CD8-positive, alpha-beta memory T cell (primary cell): ENCODE results near the gene CIAO3. TPM values are rescaled to one million over a fixed set of nuclear protein-coding genes. Genes with fewer than 3 reads are reported as not detected.

Experiments used
- CTCF ChIA-PET: fragments of 350-600 bp; sonication (Branson Sonifier 250); formaldehyde crosslinking; loops from one replicate; lab custom pipeline; 2021; ENCODE audit warnings: antibody characterized with exemption; lab: Charles Lee
- POLR2A ChIA-PET: fragments of 350-600 bp; sonication (Branson Sonifier 250); formaldehyde crosslinking; loops from one replicate; lab custom pipeline; 2021; ENCODE audit warnings: antibody characterized with exemption; lab: Charles Lee
- DNase-seq, 5 donors: peaks; one replicate each; pipeline versions ENCODE4 v3.0.0 to v3.0.0-alpha.2; 2020 to 2022; ENCODE audit warnings: mixed read lengths in 1 of 5
- H3K27ac ChIP-seq: one replicate; pipeline ENCODE4 v1.7.0; 2013; ENCODE audit warnings: low read depth, mild to moderate bottlenecking, low read length, moderate library complexity
- H3K27me3 ChIP-seq: 2 replicates; pipeline ENCODE4 v1.7.0; 2013; ENCODE audit warnings: low read length, mild to moderate bottlenecking; ENCODE audit not compliant: insufficient read depth, poor library complexity, severe bottlenecking
- H3K36me3 ChIP-seq: 2 replicates; pipeline ENCODE4 v1.7.0; 2013; ENCODE audit warnings: mild to moderate bottlenecking, low read length, moderate library complexity; ENCODE audit not compliant: insufficient read depth
- H3K4me1 ChIP-seq: 2 replicates; pipeline ENCODE4 v1.7.0; 2013; ENCODE audit warnings: mild to moderate bottlenecking, low read length, moderate library complexity; ENCODE audit not compliant: insufficient read depth
- H3K4me3 ChIP-seq: 2 replicates; pipeline ENCODE4 v1.7.0; 2013; ENCODE audit warnings: mild to moderate bottlenecking, low read length
- H3K9me3 ChIP-seq: 2 replicates; pipeline ENCODE4 v1.7.0; 2013; ENCODE audit warnings: mild to moderate bottlenecking, low read length
- H3K27ac Mint-ChIP-seq, 8 donors: one replicate each; pipeline ENCODE4 v1.8.0; 2020 to 2021; ENCODE audit warnings: mixed read lengths in 8 of 8, mild to moderate bottlenecking in 6 of 8, inconsistent platforms in 3 of 8, moderate library complexity in 3 of 8
- H3K27me3 Mint-ChIP-seq, 2 donors: one replicate each; pipeline ENCODE4 v1.8.0; 2020 to 2021; ENCODE audit warnings: mixed read lengths in 2 of 2, mild to moderate bottlenecking in 1 of 2, moderate library complexity in 1 of 2
- H3K36me3 Mint-ChIP-seq, 3 donors: one replicate each; pipeline ENCODE4 v1.8.0; 2020 to 2021; ENCODE audit warnings: mixed read lengths in 3 of 3, inconsistent platforms in 1 of 3, mild to moderate bottlenecking in 1 of 3
- H3K4me1 Mint-ChIP-seq, 3 donors: one replicate each; pipeline ENCODE4 v1.8.0; 2020 to 2021; ENCODE audit warnings: mixed read lengths in 3 of 3, inconsistent platforms in 1 of 3, mild to moderate bottlenecking in 1 of 3
- H3K4me3 Mint-ChIP-seq, 7 donors: one replicate each; pipeline ENCODE4 v1.8.0; 2020 to 2021; ENCODE audit warnings: mixed read lengths in 7 of 7, mild to moderate bottlenecking in 6 of 7, moderate library complexity in 4 of 7, inconsistent platforms in 2 of 7
- H3K9me3 Mint-ChIP-seq, 5 donors: one replicate each; pipeline ENCODE4 v1.8.0; 2020 to 2022; ENCODE audit warnings: mixed read lengths in 5 of 5, mild to moderate bottlenecking in 3 of 5, moderate library complexity in 2 of 5, inconsistent platforms in 1 of 5
- polyA plus RNA-seq: library from polyadenylated mRNA; unstranded; fragments of 300-500 nt; fragmentation: Illumina TruSeq; gene quantifications from one replicate; pipeline ENCODE4 v1.2.3, GENCODE V29; 2021
- total RNA-seq, 2 experiments: library from RNA; stranded (reverse); gene quantifications; one replicate each; pipeline ENCODE4 v1.2.3, GENCODE V29; 2021

CIAO3 gene
- total and polyA plus RNA-seq, 3 experiments from 2014 or later = 23.1 to 37.9 (median 34.8) TPM

DNA sequence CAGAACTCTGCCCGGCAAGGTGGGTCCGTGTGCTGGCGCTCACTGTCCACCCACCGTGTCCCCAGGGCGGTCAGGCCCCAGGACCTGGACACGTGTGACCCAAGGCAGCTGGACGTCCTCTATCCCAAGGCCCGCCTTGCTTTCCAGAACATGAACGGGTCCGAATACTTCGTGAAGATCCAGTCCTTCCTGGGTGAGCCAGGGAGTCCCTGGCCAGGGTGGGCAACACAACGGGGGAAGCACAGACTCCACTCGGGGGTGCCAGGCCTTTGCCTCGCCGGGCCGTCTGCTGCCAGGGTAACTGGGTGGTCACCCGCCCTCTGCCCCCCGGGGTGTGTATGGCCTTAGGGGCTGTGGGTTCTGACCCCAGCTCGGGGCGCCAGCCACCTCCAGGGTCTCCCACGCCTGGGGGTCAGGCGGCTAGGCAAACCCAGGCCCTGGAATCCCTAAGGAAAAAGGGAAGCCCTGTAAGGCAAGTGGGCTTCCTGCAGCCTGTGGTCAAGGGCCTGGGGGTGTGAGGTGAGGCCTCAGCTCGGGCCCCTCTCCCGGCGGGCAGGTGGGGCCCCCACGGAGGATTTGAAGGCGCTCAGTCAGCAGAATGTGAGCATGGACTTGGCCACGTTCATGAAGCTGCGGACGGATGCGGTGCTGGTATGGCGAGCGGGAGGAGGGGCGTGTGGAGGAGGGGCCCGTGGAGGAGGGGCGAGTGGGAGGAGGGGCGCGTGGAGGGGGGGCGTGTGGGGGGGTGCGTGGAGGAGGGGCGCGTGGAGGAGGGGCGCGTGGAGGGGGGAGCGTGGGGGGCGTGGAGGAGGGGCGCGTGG is 26.2 kb upstream of the CIAO3 start:
- no peak overlapping the region for H3K4me3 Mint-ChIP-seq
- ChIA-PET POLR2A (no interaction called here), CTCF (no interaction called here)
- Histone ChIP-seq H3K27me3 (no peaks in the 10 kb centered on the region), H3K4me1 (no peaks in the 10 kb centered on the region), H3K4me3 (no peak overlapping the region), H3K36me3 (no peaks in the 10 kb centered on the region), H3K27ac (no peak overlapping the region), H3K9me3 (no peaks in the 10 kb centered on the region)
- H3K27ac Mint-ChIP-seq = no peak overlapping the region
- no peaks in the 10 kb centered on the region for H3K4me1 Mint-ChIP-seq
- no peak for DNase-seq
- H3K27me3 Mint-ChIP-seq = no peaks in the 10 kb centered on the region
- H3K36me3 Mint-ChIP-seq = no peaks in the 10 kb centered on the region
- H3K9me3 Mint-ChIP-seq = no peaks in the 10 kb centered on the region

DNA sequence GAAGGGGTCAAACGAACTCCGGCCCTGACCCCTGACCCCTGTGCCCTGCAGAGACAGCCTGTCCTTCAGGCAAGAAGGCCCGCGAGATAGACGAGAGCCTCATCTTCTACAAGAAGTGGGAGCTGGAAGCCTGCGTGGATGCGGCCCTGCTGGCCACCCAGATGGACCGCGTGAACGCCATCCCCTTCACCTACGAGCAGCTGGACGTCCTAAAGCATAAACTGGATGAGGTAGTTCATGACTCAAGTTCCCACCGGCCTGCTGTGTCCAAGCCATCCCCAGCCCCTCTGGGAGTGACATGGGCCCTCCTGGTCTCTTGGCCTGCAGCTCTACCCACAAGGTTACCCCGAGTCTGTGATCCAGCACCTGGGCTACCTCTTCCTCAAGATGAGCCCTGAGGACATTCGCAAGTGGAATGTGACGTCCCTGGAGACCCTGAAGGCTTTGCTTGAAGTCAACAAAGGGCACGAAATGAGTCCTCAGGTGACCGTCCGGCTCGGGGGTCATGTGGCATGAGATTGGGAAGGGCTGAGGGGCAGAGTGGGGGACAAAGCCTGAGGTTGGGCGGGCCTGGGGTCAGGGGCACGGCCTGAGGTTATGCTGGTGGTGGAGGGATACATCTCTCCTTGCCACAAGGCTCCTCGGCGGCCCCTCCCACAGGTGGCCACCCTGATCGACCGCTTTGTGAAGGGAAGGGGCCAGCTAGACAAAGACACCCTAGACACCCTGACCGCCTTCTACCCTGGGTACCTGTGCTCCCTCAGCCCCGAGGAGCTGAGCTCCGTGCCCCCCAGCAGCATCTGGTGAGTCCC is 25.4 kb upstream of the CIAO3 start:
- no peaks in the 10 kb centered on the region for H3K36me3 Mint-ChIP-seq
- CTCF ChIA-PET = no interaction called here
- no peak for DNase-seq

GRCh38 chr16:765488-765865 is 24.7 kb upstream of the CIAO3 start:
- no peaks in the 10 kb centered on the region for H3K27me3 Mint-ChIP-seq
- Histone ChIP-seq H3K36me3 (no peaks in the 10 kb centered on the region), H3K4me1 (no peaks in the 10 kb centered on the region), H3K27ac (no peak overlapping the region), H3K4me3 (no peak overlapping the region), H3K9me3 (no peaks in the 10 kb centered on the region), H3K27me3 (no peaks in the 10 kb centered on the region)
- no peak for DNase-seq
- POLR2A ChIA-PET = no interaction called here
- H3K36me3 Mint-ChIP-seq = no peaks in the 10 kb centered on the region
- H3K4me1 Mint-ChIP-seq = no peaks in the 10 kb centered on the region
- no peaks in the 10 kb centered on the region for H3K9me3 Mint-ChIP-seq
- CTCF ChIA-PET = no interaction called here
- no peak overlapping the region for H3K27ac Mint-ChIP-seq
- H3K4me3 Mint-ChIP-seq = no peak overlapping the region

More for the DNA sequence above, 25.4 kb upstream of the CIAO3 start:
- Mint-ChIP-seq H3K27ac (no peak overlapping the region), H3K27me3 (no peaks in the 10 kb centered on the region), H3K4me3 (no peak overlapping the region), H3K9me3 (no peaks in the 10 kb centered on the region), H3K4me1 (no peaks in the 10 kb centered on the region)
- no peak overlapping the region for H3K4me3 ChIP-seq
- no peaks in the 10 kb centered on the region for H3K36me3 ChIP-seq
- POLR2A ChIA-PET = no interaction called here
- no peaks in the 10 kb centered on the region for H3K9me3 ChIP-seq
- H3K27me3 ChIP-seq = no peaks in the 10 kb centered on the region
- no peak overlapping the region for H3K27ac ChIP-seq
- no peaks in the 10 kb centered on the region for H3K4me1 ChIP-seq

DNA sequence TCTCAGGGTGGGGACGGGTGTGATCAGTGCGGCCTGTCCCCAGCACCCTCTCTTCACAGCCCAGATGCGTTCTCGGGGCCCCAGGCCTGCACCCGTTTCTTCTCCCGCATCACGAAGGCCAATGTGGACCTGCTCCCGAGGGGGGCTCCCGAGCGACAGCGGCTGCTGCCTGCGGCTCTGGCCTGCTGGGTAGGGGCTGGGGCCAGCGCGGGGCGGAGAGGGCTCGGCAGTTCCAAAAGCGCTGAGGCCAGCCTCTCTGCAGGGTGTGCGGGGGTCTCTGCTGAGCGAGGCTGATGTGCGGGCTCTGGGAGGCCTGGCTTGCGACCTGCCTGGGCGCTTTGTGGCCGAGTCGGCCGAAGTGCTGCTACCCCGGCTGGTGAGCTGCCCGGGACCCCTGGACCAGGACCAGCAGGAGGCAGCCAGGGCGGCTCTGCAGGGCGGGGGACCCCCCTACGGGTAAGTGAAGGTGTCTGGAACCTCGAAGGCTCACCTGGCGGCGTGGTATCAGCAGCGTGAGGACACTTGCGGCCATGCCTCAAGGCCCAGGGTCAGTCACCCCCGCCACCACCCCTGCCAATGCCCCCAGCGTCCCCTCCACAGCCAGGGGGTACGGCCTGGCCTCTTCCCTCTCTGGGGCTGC is 24.2 kb upstream of the CIAO3 start:
- Mint-ChIP-seq H3K4me3 (no peak overlapping the region), H3K27ac (peak overlapping the region in 1 of 8 donors; percentile 54), H3K36me3 (no peaks in the 10 kb centered on the region), H3K4me1 (no peaks in the 10 kb centered on the region), H3K9me3 (no peaks in the 10 kb centered on the region), H3K27me3 (no peaks in the 10 kb centered on the region)
- Histone ChIP-seq H3K27me3 (no peaks in the 10 kb centered on the region), H3K36me3 (no peaks in the 10 kb centered on the region), H3K27ac (no peak overlapping the region), H3K4me3 (no peak overlapping the region), H3K4me1 (no peaks in the 10 kb centered on the region), H3K9me3 (no peaks in the 10 kb centered on the region)
- no peak for DNase-seq
- ChIA-PET POLR2A (no interaction called here), CTCF (no interaction called here)

DNA sequence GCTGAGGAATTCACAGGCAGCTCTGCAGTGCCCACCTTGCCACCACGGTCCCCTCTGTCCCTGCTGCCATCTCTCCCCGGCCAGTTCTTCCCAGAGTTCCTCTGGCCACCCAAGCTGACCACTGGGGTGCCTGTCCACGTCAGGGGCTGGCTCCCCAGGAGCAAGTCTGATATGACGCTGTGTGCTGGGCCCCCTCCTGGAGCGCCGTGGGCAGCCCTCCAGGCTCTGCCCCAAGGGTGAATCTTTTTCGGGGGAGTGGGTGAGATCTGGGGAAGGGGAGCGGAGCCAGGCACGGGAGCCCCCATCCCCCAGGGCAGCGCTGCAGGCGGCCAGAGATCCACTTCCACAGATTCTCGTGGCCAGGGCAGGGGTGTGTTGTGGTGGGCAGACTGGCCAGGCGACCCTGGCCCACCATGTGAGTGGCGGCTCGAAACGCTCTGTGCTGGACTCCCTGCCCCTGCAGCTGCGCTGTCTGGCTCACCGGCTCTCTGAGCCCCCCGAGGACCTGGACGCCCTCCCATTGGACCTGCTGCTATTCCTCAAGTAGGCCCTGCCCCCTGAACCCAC is 23.5 kb upstream of the CIAO3 start:
- Mint-ChIP-seq H3K4me1 (no peaks in the 10 kb centered on the region), H3K27ac (no peak overlapping the region), H3K27me3 (no peaks in the 10 kb centered on the region), H3K36me3 (no peaks in the 10 kb centered on the region), H3K4me3 (no peak overlapping the region), H3K9me3 (no peaks in the 10 kb centered on the region)
- POLR2A ChIA-PET = no interaction called here
- Histone ChIP-seq H3K27me3 (no peaks in the 10 kb centered on the region), H3K4me1 (no peaks in the 10 kb centered on the region), H3K36me3 (no peaks in the 10 kb centered on the region), H3K27ac (no peak overlapping the region), H3K4me3 (no peak overlapping the region), H3K9me3 (no peaks in the 10 kb centered on the region)
- CTCF ChIA-PET = no interaction called here
- DNase-seq = no peak

GRCh38 chr16:763369-764183 is 22.8 kb upstream of the CIAO3 start:
- H3K27ac ChIP-seq = no peak overlapping the region
- DNase-seq = no peak
- no peaks in the 10 kb centered on the region for H3K36me3 ChIP-seq
- Mint-ChIP-seq H3K4me1 (no peaks in the 10 kb centered on the region), H3K36me3 (no peaks in the 10 kb centered on the region), H3K4me3 (no peak overlapping the region), H3K27me3 (no peaks in the 10 kb centered on the region), H3K27ac (peak overlapping the region in 1 of 8 donors; percentile 75), H3K9me3 (no peaks in the 10 kb centered on the region)
- ChIA-PET POLR2A (no interaction called here), CTCF (interaction anchor here (0.5 kb wide), 1 partner anchor 10 kb away, joined by 4 read pairs; no protein-coding TSS in a partner anchor)
- no peaks in the 10 kb centered on the region for H3K9me3 ChIP-seq
- H3K4me3 ChIP-seq = no peak overlapping the region
- H3K4me1 ChIP-seq = no peaks in the 10 kb centered on the region
- no peaks in the 10 kb centered on the region for H3K27me3 ChIP-seq

DNA sequence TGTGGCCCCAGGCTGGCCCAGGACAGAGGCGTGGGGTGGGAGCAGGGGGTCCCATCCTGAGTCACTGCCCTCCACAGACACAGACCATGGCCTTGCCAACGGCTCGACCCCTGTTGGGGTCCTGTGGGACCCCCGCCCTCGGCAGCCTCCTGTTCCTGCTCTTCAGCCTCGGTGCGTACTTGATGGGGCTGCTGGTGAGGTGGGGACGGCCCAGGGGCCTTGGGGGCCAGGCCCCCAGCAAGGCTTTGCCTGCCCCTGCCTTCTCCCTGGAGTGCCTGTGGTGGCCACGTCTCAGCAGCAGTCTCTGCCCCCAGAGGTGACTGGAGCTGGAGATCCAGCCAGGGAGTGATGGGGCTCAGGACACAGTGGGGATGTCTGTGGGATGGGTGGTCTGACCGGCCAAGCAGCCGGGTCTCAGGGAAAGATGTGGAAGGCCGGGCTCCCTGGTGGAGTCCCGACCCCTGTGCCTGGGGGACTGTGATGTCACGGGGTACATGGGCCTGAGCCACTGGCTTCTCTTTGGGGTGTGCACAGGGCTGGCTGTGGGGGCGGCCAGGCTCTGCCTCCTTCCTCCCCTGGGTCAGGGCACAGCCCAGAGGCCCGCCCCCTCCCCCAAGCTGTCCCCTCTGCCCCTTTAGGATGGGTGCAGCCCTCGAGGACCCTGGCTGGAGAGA is 21.9 kb upstream of the CIAO3 start:
- Histone ChIP-seq H3K4me3 (no peak overlapping the region), H3K36me3 (no peaks in the 10 kb centered on the region), H3K9me3 (no peaks in the 10 kb centered on the region), H3K27me3 (no peaks in the 10 kb centered on the region), H3K4me1 (no peaks in the 10 kb centered on the region), H3K27ac (no peak overlapping the region)
- ChIA-PET POLR2A (no interaction called here), CTCF (no interaction called here)
- Mint-ChIP-seq H3K9me3 (no peaks in the 10 kb centered on the region), H3K27me3 (peaks cover 2 to 3% of the 10 kb centered on the region in 2 donors), H3K36me3 (no peaks in the 10 kb centered on the region), H3K4me1 (no peaks in the 10 kb centered on the region), H3K4me3 (no peak overlapping the region), H3K27ac (no peak overlapping the region)
- DNase-seq = no peak
